ENCODE results near the gene ADH1B. TPM values are rescaled to one million over a fixed set of nuclear protein-coding genes. Genes with fewer than 3 reads are reported as not detected.

The ADH1B gene
- total RNA-seq, 1 experiment from 2014 or later: 1.0 TPM

GRCh38 chr4:99276417-99276816, 44.8 kb downstream of the ADH1B start:
- Mint-ChIP-seq H3K9me3 (peaks cover 14% of the 10 kb centered on the region; the same call in 1 of the 2 replicates), H3K36me3 (no peaks in the 10 kb centered on the region), H3K4me3 (no peak overlapping the region), H3K27me3 (ENCODE audit: low read depth) (no peaks in the 10 kb centered on the region), H3K4me1 (peaks cover 14% of the 10 kb centered on the region), H3K27ac (no peak overlapping the region)
- ATAC-seq (no peak), DNase-seq (ENCODE audit: low spot score) (no peak)
- no peak for TF ChIP-seq PREB (CRISPR knock-in tag; IDR thresholded peaks at IDR 0.05; ENCODE audit: borderline replicate concordance)
- TF ChIP-seq, protein P1, sequence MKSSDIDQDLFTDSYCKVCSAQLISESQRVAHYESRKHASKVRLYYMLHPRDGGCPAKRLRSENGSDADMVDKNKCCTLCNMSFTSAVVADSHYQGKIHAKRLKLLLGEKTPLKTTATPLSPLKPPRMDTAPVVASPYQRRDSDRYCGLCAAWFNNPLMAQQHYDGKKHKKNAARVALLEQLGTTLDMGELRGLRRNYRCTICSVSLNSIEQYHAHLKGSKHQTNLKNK (CRISPR knock-in tag; IDR thresholded peaks at IDR 0.05): no peak
- no peak for TF ChIP-seq JUN (CRISPR knock-in tag; IDR thresholded peaks at IDR 0.05)
- no peak for TF ChIP-seq NR2C2 (CRISPR knock-in tag; IDR thresholded peaks at IDR 0.05)
- TF ChIP-seq SOX15 (CRISPR knock-in tag; IDR thresholded peaks at IDR 0.05): no peak
- TF ChIP-seq STAT6 (CRISPR knock-in tag; conservative IDR thresholded peaks at IDR 0.05; ENCODE audit: low read depth): no peak
- TF ChIP-seq IRF1 (CRISPR knock-in tag; IDR thresholded peaks at IDR 0.05): no peak
- no peak for TF ChIP-seq TEAD4 (CRISPR knock-in tag; IDR thresholded peaks at IDR 0.05)
- no peak for TF ChIP-seq ZNF317 (CRISPR knock-in tag; IDR thresholded peaks at IDR 0.05; ENCODE audit: borderline replicate concordance, low read depth)
- no peak for TF ChIP-seq USF1 (CRISPR knock-in tag; IDR thresholded peaks at IDR 0.05)
- TF ChIP-seq ZNF219 (CRISPR knock-in tag; IDR thresholded peaks at IDR 0.05; ENCODE audit: borderline replicate concordance): no peak
- TF ChIP-seq, protein P2, sequence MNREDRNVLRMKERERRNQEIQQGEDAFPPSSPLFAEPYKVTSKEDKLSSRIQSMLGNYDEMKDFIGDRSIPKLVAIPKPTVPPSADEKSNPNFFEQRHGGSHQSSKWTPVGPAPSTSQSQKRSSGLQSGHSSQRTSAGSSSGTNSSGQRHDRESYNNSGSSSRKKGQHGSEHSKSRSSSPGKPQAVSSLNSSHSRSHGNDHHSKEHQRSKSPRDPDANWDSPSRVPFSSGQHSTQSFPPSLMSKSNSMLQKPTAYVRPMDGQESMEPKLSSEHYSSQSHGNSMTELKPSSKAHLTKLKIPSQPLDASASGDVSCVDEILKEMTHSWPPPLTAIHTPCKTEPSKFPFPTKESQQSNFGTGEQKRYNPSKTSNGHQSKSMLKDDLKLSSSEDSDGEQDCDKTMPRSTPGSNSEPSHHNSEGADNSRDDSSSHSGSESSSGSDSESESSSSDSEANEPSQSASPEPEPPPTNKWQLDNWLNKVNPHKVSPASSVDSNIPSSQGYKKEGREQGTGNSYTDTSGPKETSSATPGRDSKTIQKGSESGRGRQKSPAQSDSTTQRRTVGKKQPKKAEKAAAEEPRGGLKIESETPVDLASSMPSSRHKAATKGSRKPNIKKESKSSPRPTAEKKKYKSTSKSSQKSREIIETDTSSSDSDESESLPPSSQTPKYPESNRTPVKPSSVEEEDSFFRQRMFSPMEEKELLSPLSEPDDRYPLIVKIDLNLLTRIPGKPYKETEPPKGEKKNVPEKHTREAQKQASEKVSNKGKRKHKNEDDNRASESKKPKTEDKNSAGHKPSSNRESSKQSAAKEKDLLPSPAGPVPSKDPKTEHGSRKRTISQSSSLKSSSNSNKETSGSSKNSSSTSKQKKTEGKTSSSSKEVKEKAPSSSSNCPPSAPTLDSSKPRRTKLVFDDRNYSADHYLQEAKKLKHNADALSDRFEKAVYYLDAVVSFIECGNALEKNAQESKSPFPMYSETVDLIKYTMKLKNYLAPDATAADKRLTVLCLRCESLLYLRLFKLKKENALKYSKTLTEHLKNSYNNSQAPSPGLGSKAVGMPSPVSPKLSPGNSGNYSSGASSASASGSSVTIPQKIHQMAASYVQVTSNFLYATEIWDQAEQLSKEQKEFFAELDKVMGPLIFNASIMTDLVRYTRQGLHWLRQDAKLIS (CRISPR knock-in tag; IDR thresholded peaks at IDR 0.05; ENCODE audit: borderline replicate concordance): no peak
- no peak for TF ChIP-seq FOXP4 (CRISPR knock-in tag; IDR thresholded peaks at IDR 0.05)
- TF ChIP-seq ETV6 (CRISPR knock-in tag; IDR thresholded peaks at IDR 0.05): no peak
- TF ChIP-seq TP53 (CRISPR knock-in tag; IDR thresholded peaks at IDR 0.05): no peak
- TF ChIP-seq ZNF671 (CRISPR knock-in tag; IDR thresholded peaks at IDR 0.05): no peak
- no peak for TF ChIP-seq ESRRA (CRISPR knock-in tag; IDR thresholded peaks at IDR 0.05; ENCODE audit: borderline replicate concordance)
- no peak for TF ChIP-seq FOXJ3 (CRISPR knock-in tag; IDR thresholded peaks at IDR 0.05; ENCODE audit: borderline replicate concordance)
- TF ChIP-seq OVOL2 (CRISPR knock-in tag; IDR thresholded peaks at IDR 0.05; ENCODE audit: borderline replicate concordance): no peak
- TF ChIP-seq, protein P3, sequence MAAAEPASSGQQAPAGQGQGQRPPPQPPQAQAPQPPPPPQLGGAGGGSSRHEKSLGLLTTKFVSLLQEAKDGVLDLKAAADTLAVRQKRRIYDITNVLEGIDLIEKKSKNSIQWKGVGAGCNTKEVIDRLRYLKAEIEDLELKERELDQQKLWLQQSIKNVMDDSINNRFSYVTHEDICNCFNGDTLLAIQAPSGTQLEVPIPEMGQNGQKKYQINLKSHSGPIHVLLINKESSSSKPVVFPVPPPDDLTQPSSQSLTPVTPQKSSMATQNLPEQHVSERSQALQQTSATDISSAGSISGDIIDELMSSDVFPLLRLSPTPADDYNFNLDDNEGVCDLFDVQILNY (CRISPR knock-in tag; IDR thresholded peaks at IDR 0.05): no peak
- ChIA-PET POLR2A (no interaction called here), CTCF (interaction anchor here (0.7 kb wide), 1 partner anchor 101 kb away, joined by 4 read pairs; no protein-coding TSS in a partner anchor)

Data from WTC11 (cell line).